ENCODE results near the gene RUBCNL.

RUBCNL gene

DNA sequence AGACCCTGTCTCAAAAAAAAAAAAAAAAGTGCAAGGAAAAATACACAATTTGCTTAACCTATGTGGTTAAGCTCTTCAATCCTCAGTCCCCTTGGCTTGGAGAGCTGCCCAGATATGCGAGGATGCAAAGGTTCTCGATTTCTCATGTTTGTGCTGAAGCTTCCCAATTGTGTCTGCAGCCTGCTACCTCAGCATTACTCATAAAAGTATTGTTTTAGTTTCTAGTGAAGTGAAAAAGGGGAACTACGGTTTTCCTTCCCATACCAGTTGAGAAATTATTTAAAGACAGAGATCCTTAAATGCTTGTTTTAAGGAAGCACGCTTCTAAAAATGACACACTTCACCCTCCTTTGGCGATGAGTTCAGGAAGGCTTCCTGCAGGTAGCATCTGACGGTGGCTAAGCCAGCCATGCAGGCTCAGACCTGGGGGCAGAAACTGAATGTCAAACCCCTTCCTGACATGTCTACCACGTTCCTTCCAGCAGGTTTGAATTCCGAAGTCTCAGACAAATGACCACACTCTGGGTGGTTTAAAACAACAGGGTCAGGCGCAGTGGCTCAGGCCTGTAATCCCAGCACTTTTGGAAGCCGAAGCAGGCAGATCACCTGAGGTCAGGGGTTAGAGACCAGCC lies 47.9 kb downstream of the RUBCNL start:
- peak; percentile 49 for DNase-seq

DNA sequence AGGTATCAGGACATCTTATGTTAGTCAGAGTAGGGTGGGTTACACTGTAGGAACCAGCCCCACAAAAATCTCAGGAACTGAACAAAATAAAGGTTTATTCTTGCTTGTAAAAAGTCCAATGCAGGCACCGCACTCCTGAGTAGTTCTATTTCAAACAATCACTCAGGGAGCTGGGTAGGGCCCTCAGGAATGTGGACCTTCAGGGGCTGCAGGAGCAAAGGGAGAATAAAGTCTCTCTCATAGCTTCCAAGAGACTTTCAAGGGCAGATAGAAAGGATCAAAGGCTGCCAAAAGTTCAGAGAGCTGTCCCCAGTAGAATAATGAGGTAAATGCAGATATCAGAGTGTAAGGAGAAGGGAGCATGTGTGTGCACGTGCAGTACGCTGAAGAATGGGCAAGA lies 49.4 kb downstream of the RUBCNL start:
- DNase-seq = no peak

DNA sequence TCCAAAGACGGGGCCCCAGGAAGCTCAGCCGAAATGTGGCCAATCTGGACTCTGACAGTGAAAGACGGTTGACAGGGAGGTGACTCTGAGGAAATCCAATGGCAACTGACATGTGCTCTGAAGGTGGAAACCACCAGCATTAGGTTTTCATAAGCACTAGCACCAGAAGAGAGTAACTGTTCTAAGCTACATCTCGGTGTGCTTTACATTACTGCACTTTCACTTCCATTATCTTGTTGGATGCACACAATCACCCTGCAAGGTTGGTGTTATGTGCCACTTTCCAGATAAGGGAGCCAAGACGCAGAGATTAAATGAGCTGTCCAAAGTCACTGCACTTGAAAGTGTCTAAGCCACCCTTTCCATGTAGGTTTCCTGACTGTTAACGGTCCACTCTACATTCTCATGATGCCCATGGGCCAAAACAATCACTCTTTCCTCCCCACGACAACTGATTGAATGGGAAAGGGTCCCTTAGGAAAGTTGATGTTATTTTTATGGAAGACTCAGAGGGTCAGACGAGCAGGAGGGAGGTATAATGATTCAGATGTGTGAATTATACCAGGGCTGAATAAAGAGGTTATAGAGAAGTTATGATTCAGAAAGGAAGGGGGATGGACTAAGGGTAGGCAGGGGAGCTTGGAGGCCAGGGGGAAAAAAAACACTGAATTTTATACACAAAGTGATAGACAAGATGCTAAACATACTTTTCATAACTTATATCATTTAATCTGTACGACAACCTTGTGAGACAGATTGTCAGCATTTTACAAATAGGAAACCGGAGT lies 52.8 kb downstream of the RUBCNL start:
- no peak for DNase-seq

DNA sequence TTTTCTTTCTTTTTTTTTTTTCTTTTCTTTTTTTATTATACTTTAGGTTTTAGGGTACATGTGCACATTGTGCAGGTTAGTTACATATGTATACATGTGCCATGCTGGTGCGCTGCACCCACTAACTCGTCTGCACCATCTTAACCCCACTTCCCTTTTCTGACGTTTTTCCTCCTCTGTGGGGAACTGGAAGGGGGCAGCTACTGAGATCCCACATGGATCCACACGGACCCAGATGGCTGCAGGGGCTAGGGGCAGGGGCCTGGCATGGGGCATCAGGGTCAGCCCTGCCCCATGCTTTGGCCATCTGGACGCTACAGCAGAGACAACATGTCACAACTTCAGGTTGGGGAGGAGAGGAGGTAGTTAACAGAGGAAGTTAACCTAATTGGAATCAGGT lies 54.3 kb downstream of the RUBCNL start:
- DNase-seq = no peak

DNA sequence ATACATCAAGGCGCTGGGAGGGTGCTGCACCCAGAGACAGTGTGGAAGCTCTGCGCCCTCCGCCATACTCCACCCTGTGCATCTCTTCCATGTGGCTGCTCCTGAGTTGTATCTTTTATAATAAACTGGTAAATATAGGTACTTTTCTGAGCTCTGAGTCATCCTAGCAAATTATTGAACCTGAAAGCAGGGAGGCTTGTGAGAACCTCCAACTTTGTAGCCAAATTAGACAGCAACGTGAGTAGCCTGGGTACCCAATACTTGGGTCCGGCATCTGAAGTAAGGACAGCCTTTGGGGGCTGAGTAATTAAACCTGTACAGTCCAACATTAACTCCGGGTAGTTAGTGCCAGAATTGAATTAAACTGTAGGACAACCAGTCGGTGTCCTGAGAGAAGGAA lies 57.4 kb downstream of the RUBCNL start:
- no peak for DNase-seq

DNA sequence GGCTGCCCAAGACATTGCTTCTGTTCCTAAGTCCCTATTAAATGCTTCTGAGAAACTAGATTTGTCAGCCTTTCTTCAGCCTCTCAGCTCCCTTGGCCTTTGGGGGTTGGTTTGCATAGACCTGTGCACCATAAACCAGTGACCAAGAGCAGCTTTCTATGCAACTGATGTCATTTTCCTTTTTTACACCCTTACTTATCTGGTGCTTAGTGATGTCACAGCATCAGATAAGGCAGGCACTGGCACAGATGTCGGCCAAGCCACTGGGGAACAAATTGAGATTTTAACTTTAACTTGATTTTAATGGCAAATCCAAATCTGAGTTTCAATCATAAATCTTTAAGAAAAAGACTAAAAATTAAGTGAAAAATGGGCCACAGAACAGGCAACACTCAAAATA lies 59.8 kb downstream of the RUBCNL start:
- no peak for DNase-seq

DNA sequence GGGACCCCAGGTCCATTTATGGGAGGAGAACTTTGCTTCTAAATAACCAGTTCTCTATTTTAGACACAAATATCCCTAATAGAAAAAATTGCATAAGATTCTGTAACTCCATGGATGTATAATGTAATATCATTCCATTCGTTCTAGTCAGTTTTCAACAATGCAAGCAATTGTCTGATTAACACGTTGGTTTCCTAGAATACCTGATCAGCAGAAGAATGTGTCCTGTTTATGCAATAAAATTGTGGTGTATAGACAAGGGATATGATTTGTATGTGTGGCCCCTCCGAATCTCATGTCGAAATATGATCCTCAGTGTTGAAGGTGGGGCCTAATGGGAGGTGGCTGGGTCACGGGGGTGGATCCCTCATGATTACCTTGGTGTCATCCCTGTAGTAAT lies 62.1 kb downstream of the RUBCNL start:
- DNase-seq = no peak

DNA sequence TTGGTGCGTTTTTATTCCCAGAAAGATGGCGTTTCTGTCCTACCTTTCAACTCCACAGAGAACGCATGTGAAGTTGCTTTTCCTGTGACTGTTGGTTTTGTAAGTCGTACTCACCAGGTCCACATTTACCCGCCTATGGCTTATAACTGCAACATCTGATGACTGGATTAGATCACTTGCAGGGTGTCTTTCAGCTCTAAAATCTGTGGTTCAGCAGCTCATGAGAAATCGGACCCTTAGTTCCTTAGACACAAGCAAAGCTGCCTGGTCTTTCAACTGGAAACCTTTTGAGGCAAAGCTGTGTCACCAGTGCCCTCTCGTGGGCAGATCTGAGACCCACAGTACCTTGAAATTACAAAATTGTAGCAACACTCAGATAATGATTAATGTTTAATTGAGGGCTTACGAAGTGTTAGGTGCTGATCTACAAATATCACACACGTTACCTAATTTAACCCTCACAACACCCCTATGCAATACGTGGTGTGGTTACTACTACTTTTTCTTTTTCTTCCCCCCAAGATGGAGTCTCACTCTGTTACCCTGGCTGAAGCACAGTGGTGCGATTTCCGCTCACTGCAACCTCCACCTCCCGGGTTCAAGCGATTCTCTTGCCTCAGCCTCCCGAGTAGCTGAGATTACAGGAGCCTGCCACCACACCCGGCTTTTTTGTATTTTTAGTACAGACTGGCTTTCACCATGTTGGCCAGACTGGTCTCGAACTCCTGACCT lies 65.4 kb downstream of the RUBCNL start:
- peak; percentile 53 for DNase-seq

DNA sequence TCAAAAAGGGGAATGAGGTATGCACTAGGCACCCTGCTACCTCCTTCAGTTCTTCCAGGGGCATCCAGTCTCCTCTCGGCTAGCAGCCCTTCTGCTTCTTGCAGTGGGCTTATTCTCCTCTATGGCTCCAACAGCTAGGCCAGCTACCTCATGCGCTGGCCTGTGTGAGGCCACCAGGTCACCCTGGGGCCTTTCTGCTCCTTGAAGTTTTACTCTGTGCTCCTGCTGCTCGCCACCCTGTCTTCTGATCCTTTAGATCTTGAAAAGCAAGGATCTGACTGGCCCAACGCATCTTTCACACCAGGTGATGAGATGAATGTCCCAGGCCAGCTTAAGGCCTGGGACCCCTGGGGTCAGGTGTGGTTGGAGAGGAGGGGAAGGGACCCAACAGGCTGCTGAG lies 66.2 kb downstream of the RUBCNL start:
- no peak for DNase-seq

DNA sequence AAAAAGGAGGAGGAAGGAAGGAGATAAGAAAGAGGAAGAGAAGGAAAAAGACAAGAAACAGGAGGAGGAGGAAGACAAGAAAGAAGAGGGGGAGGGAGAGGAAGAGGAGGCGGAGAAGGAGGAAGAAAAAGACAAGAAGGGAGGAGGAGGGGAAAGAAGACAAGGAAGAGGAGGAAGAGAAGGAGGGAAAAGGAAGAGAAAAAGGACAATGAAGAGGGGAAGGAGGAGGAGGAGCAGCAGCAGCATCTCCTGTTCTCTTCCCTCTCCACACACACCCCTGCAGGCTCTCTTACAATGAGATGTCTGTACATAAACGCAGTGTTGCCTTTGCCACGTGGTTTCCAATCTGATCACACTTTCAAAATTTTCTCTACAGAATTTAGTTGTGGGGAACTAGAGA lies 66.6 kb downstream of the RUBCNL start:
- DNase-seq = no peak

DNA sequence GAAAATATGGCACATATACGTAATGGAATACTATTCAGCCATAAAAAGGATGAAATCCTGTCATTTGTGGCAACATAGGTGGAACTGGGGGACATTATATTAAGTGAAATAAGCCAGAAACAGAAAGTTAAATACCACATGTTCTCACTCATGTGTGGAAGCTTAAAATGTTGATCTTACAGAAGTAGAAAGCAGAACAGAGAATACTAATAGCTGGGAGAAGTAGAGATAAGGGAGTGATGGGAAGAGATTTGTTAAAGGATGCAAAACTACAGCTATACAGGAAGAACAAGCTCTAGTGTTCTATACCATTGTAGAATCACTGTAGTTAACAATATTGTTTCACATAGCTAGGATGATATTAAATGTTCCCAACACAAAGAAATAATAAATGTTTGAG lies 68.1 kb downstream of the RUBCNL start:
- DNase-seq = no peak

DNA sequence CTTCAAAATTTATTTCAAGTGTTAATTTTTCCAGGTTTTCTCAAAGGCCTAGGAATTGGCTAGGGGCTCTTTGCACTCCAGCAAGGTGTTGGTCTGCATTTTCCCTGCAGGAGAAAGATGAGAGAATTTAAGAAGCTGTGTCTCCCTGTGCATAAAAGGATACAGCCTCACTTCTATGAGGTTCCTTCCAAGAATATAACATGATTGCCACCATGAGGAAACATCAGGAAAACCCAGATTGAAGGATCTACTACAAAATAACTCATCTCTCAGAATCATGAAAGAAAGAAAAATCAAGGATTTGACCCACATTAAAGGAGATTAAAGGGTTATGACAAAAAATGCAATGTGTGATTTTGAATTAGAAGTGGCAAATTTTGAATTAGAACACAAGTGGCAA lies 69.9 kb downstream of the RUBCNL start:
- DNase-seq = no peak

DNA sequence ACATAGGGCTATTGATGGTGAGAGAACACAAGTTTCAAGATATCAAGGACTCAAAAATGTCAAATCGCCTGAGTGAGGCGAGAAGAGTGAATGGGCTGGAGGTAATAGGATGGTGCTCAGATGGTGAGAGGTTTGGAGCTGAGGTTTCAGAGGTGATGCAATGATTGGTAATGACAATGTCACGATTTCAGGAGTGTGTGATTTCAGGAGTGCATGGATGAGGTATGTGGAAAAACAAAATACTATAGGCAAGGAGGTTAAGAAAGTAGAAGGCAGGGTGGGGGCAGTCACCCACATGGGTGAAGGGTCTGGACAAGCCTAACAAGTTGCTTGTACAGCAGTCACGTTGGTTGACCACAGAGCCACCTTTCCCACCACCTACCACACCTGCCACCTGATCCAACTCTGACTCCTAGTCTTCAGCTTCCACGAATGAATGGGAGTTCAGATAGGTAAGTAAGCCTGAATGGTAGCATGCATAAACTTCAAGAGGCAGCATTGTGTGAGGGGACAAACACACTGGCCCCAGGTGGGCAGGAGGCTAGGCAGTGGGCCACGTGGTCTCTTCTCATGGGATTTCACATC lies 71.5 kb downstream of the RUBCNL start:
- DNase-seq = no peak

DNA sequence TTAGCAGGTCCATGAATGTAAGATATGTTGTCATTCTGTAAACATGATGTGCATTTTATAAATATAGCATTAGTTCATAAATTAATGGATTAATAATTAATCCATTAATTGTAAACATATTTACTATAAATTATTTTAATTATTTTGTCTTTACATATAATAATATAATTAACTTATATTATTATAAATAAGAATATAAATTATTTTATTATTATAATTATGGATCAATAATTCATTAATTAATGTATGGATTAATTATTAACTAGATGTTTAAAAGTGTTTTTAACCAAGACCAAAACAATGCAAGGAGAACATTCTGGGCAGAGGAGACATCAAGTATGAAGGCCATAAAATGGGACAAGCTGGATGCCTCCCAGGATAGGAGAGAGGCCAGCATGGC lies 72.0 kb downstream of the RUBCNL start:
- DNase-seq = no peak

DNA sequence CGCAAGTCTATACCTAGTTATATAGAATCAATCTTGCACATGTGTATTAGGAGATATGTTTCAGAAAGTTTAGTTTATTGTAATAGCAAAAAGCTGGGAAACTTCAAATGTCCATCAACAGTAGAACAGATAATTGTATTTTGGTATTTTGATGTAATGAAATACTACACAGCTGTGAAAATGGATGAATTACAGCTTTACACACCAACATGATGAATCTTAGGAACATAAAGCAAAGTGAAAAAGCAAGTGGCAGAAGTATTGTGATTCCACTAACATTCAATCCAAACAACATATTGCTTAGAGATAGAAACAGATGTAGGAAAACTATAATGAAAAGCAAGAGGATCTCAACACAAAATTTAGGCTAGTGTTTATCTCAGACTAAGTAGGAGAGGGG lies 72.5 kb downstream of the RUBCNL start:
- no peak for DNase-seq

DNA sequence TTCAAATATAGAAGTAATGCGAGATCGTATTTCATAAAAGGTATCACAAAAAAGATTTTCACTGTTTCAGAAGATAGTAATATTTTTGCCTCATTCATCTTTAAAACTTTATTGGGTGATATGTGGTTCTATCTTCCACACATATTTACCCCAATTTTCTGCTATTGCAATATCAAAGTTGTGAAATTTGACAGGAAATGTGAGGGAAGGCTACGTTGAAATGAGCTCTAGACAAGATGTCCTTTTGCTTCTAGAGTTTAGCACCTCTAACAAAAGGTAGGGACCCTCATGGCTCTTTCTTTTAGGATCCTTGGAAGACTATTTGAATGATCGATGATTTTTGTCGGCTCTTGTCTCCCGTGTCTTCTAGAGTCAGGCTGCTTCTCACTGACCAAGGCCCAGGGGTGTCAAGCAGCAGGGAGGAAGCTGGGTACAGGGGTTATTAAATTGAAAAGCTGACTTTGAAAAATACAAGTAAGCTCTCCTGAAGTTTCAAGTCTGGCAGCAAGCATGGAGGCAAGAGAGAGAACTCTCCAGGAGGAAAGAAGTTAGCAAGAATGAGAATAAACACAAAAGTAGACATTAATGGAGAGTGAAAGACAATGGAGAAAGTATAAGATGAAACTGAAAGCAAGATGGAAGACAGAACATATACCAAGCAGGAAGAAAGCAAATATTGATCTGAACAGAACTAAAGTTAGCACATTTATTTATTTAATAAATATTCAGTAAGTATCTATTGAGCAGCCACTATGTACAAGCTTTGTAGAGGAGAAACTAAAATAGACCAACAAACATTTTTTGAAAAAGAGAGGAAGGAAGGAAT lies 73.4 kb downstream of the RUBCNL start:
- DNase-seq = no peak

DNA sequence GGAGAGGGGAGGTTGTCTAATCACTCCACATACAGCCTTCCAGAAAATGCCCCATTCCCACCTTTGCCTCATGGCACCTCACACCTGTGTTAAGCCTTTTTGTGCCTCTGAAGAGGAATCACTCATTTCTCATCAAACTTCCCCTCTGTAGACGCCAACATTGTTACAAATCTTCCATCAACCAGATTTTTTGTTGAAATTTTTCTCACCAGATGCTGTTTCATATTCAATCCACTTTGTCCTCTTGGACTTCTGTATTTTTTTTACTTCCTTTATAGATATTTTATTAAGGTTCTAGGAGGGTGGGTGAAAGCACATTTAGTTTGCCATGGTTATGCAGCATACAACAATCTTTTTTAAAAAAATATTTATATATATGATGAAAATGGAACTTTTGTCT lies 74.0 kb downstream of the RUBCNL start:
- DNase-seq = no peak

DNA sequence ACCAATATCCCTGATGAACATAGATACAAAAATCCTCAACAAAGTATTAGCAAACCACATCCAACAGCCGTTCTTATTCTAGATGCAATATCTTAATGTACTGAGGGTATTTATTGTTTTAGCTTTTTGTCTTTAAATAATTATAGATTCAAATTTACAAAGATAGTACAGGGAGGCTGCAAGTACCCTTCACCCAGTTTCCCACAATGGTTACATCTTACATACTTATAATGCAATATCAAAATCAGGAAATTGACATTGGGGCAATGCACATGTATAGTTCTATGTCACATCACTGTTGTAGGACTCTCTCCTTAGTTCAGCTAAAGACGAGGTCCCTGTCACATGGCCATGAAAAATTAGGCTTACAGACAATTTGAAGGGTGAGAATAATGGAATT lies 75.8 kb downstream of the RUBCNL start:
- DNase-seq = no peak

DNA sequence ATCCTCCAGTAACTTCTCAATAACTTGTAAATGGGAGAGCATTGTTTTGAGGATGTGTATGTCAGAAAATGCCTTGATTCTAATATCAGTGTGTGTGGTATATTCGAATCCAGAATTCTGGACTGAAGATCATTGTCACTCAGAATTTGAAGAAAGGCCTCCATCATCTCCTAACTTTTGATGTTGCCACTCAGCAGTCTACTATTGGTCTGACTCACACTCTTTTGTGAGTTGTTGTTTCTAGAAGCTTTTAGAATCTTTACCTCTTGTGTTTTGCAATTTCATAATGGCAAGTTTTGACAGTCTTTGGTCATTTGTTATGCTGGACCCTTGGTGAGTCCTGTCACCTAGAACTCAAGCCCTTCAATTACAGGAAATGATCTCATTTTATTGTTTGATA lies 77.0 kb downstream of the RUBCNL start:
- DNase-seq = no peak

DNA sequence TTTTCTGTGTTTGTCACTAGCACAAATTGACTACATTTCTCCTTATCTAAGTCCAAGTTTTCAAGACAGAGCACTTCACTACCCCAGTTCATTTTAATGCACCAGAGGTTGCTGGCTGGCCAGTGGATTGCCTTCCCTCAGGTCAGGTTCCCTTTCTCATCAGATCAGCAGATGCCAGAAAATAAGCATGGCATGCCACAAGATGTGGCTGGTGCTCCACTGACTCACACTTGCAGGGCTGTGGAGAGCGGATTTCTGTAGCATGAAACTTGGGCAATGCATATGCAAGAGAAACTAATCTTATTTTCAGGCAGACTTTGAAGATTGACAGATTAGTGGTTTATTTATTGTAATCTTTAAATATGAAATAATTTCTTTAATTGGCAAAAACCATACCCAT lies 79.5 kb downstream of the RUBCNL start:
- no peak for DNase-seq

DNA sequence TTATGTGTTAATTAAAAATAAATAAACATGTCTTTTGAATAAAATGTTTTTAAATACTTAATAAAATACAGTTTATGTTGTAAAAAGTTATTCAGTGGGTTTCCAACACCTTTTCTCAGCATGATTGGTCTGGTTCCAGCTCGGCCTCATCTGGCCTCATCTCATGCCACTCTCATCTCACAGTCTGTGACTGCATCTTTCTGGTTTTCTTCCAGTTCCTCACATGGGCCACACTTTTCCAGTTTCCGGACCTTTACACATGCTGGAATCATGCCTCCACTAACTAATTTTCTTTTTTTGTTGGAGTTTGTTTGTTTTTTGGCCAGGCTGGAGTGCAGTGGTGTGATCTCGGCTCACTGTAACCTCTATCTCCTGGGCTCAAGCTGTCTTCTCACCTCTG lies 82.5 kb downstream of the RUBCNL start:
- DNase-seq = no peak

DNA sequence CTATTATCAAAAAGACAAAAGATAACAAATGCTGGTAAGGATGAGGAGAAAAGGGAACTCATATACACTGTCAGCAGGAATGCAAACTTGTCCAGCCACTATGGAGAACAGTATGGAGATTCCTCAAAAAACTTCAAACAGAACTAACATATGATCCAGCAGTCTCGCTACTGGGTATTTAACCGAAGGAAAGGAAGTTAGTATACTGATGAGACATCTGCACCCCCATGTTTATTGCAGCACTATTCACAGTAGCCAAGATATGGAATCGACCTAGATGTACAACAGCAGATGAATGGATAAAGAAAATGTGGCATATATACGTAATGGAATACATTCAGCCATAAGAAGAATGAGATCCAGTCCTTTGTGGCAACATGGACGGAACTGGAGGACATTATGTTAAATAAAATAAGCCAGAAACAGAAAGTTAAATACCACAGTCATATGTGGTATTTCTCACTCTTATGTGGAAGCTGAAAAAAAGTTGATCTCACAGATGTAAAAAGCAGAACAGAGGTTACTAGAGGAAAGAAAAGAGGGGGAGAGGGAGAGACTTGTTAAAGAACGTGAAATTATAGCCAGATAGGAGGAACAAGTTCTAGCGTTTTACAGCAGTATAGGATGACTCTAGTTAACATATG lies 83.2 kb downstream of the RUBCNL start:
- no peak for DNase-seq
